Fibroblast of lung (primary cell): ENCODE data around the gene USP46. TPM values are rescaled to one million over a fixed set of nuclear protein-coding genes. Genes with fewer than 3 reads are reported as not detected.

Source experiments
- DNase-seq, 2 donors: peaks; one replicate each; pipeline versions ENCODE4 v3.0.0 to v3.0.0-alpha.2; 2010; ENCODE audit warnings: low read depth in 2 of 2
- H2AFZ ChIP-seq: 2 replicates; pipeline ENCODE4 v1.5.1; 2012; ENCODE audit warnings: low read length, control low read depth, inconsistent platforms
- H3K27ac ChIP-seq: 2 replicates; pipeline ENCODE4 v1.5.1; 2011; ENCODE audit warnings: low read length, control low read depth; ENCODE audit not compliant: insufficient read depth
- H3K27me3 ChIP-seq: 2 replicates; pipeline ENCODE4 v1.5.1; 2011; ENCODE audit warnings: mild to moderate bottlenecking, low read length; ENCODE audit not compliant: control insufficient read depth, insufficient read depth
- H3K36me3 ChIP-seq: 2 replicates; pipeline ENCODE4 v1.5.1; 2011; ENCODE audit warnings: low read length; ENCODE audit not compliant: control insufficient read depth, insufficient read depth
- H3K4me1 ChIP-seq: 2 replicates; pipeline ENCODE4 v1.5.1; 2011; ENCODE audit warnings: low read length; ENCODE audit not compliant: control insufficient read depth, insufficient read depth; ENCODE audit errors: extremely low read depth
- H3K4me2 ChIP-seq: 2 replicates; pipeline ENCODE4 v1.5.1; 2011; ENCODE audit warnings: low read length, control low read depth; ENCODE audit not compliant: insufficient read depth; ENCODE audit errors: extremely low read depth
- H3K4me3 ChIP-seq, 4 experiments: fragments of 200-600 bp in 1 of 4; sonication (generic) in 1 of 4; replicated peaks in 1 of 4; 2 replicates each; pipeline ENCODE4 v1.5.1; 2011 to 2016; ENCODE audit warnings: low read length in 4 of 4, low read depth in 3 of 4, mild to moderate bottlenecking in 3 of 4, control low read depth in 2 of 4, inconsistent platforms in 1 of 4, mixed read lengths in 1 of 4; ENCODE audit not compliant: insufficient read depth in 1 of 4; ENCODE audit errors: control extremely low read depth in 1 of 4
- H3K79me2 ChIP-seq: 2 replicates; pipeline ENCODE4 v1.5.1; 2012; ENCODE audit warnings: mild to moderate bottlenecking, low read length, inconsistent platforms; ENCODE audit not compliant: control insufficient read depth, insufficient read depth
- H3K9ac ChIP-seq: 2 replicates; pipeline ENCODE4 v1.5.1; 2011; ENCODE audit warnings: mild to moderate bottlenecking, low read length, control low read depth; ENCODE audit not compliant: insufficient read depth
- H3K9me3 ChIP-seq: 2 replicates; pipeline ENCODE4 v1.5.1; 2012; ENCODE audit warnings: low read depth, low read length; ENCODE audit not compliant: control insufficient read depth, insufficient read depth
- H4K20me1 ChIP-seq: 2 replicates; pipeline ENCODE4 v1.5.1; 2011; ENCODE audit warnings: low read length; ENCODE audit not compliant: control insufficient read depth, insufficient read depth; ENCODE audit errors: extremely low read depth
- CTCF ChIP-seq, 2 donors: IDR thresholded peaks in 1 of 2; conservative IDR thresholded peaks in 1 of 2; 1 replicate in 1 of 2; 2 replicates in 1 of 2; pipeline ENCODE4 v1.5.1; 2011 to 2012; ENCODE audit warnings: low read length in 2 of 2, control low read depth in 1 of 2, inconsistent platforms in 1 of 2, low read depth in 1 of 2, mild to moderate bottlenecking in 1 of 2
- EZH2 ChIP-seq: IDR thresholded peaks from 2 replicates; pipeline ENCODE4 v1.5.1; 2012; ENCODE audit warnings: low read length, control low read depth, mild to moderate bottlenecking; ENCODE audit errors: missing control alignments
- polyA plus RNA-seq, 2 donors: library from polyadenylated mRNA; depleted of rRNA in 1 of 2; stranded (reverse) in 1 of 2; unstranded in 1 of 2; fragments of >200 nt; gene quantifications; 2 replicates each; pipeline ENCODE4 v1.2.1, GENCODE V29; 2011 to 2012; ENCODE audit warnings: missing spikeins in 1 of 2
- total RNA-seq: library from RNA; depleted of rRNA; stranded (reverse); fragments of >200 nt; gene quantifications from 2 replicates; pipeline ENCODE4 v1.2.1, GENCODE V29; 2014

The USP46 gene
- total and polyA plus RNA-seq, 2 donors (not counting 1 experiment from before 2014, with no cell fraction given) = 14.4 to 21.8 TPM

- Histone ChIP-seq H3K4me3 (no peak overlapping the region), H4K20me1 (no peaks in the 10 kb centered on the region), H3K36me3 (no peaks in the 10 kb centered on the region), H3K9me3 (no peaks in the 10 kb centered on the region), H3K9ac (no peak overlapping the region), H3K4me1 (peaks cover 10% of the 10 kb centered on the region), H2AFZ (no peak overlapping the region), H3K27ac (no peak overlapping the region), H3K79me2 (peaks cover 12% of the 10 kb centered on the region), H3K27me3 (no peaks in the 10 kb centered on the region), H3K4me2 (no peak overlapping the region)
- peak; percentile 28 to 80 for DNase-seq
- no peak for TF ChIP-seq EZH2
- TF ChIP-seq CTCF (conservative IDR thresholded peaks at IDR 0.05 in 1 of 2, IDR thresholded peaks at IDR 0.05 in 1 of 2; ENCODE audit: low read depth in 1 of 2, low read length in 2 of 2) = no peak
Observed at GRCh38 chr4:52640808-52641565, 18.1 kb downstream of the USP46 start.

- Histone ChIP-seq H3K27ac (no peak overlapping the region), H3K4me2 (no peak overlapping the region), H3K79me2 (peaks cover 9% of the 10 kb centered on the region), H3K36me3 (no peaks in the 10 kb centered on the region), H3K9me3 (no peaks in the 10 kb centered on the region), H2AFZ (no peak overlapping the region), H3K4me3 (no peak overlapping the region), H3K9ac (no peak overlapping the region), H3K27me3 (no peaks in the 10 kb centered on the region), H3K4me1 (peaks cover 10% of the 10 kb centered on the region), H4K20me1 (no peaks in the 10 kb centered on the region)
- DNase-seq = no peak
- TF ChIP-seq CTCF (conservative IDR thresholded peaks at IDR 0.05 in 1 of 2, IDR thresholded peaks at IDR 0.05 in 1 of 2; ENCODE audit: low read depth in 1 of 2, low read length in 2 of 2) (no peak), EZH2 (no peak)
Observed at GRCh38 chr4:52638717-52639116, 20.4 kb downstream of the USP46 start.

- Histone ChIP-seq H3K36me3 (no peaks in the 10 kb centered on the region), H3K27me3 (no peaks in the 10 kb centered on the region), H3K27ac (no peak overlapping the region), H3K4me2 (no peak overlapping the region), H3K9me3 (no peaks in the 10 kb centered on the region), H3K4me1 (peaks cover 7% of the 10 kb centered on the region), H3K79me2 (peaks cover 6% of the 10 kb centered on the region), H2AFZ (no peak overlapping the region), H4K20me1 (no peaks in the 10 kb centered on the region), H3K9ac (no peak overlapping the region), H3K4me3 (no peak overlapping the region)
- DNase-seq = no peak
- TF ChIP-seq EZH2 (no peak), CTCF (conservative IDR thresholded peaks at IDR 0.05 in 1 of 2, IDR thresholded peaks at IDR 0.05 in 1 of 2; ENCODE audit: low read depth in 1 of 2, low read length in 2 of 2) (no peak)
Observed at GRCh38 chr4:52637116-52637515, 22.0 kb downstream of the USP46 start.
